ENCODE data around the gene UHRF1. TPM values are rescaled to one million over a fixed set of nuclear protein-coding genes. Genes with fewer than 3 reads are reported as not detected.
"Not testable (repeated sequence)": the region's sequence is repeated elsewhere in the genome, so short reads cannot be mapped to it uniquely, and the experiment has no call there.

UHRF1 gene
- total RNA-seq, 1 experiment from 2014 or later = 118 TPM

GRCh38 chr19:4897146-4897545 lies 12.2 kb upstream of the UHRF1 start:
- DNase-seq (ENCODE audit: low spot score) = no peak

- DNase-seq (ENCODE audit: low spot score) = not testable (repeated sequence)
Measured at GRCh38 chr19:4900879-4901278, 8.4 kb upstream of the UHRF1 start.

DNA sequence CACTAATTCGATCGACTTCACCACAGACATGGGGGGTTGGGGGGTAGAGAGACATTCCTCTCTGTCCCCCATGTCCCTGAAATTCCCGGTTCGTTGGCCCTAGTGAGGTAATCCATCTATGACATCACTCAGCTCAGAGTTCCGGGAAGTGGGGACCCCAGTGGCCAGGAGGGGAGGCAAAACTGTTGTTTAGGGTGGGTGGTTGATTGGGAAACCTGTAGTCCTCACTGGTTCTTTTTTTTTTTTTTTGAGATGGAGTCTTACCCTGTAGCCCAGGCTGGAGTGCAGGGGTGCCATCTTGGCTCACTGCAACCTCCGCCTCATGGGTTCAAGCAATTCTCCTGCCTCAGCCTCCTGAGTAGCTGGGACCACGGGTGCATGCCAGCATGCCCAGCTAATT lies 6.5 kb upstream of the UHRF1 start, which contains the start of gene ARRDC5:
Gene ARRDC5, minus strand, starts transcription at position 101 of the 400 bp plus-strand sequence. Its CDS starts 71 bp downstream, at position 30.
- DNase-seq (ENCODE audit: low spot score) = no peak

DNA sequence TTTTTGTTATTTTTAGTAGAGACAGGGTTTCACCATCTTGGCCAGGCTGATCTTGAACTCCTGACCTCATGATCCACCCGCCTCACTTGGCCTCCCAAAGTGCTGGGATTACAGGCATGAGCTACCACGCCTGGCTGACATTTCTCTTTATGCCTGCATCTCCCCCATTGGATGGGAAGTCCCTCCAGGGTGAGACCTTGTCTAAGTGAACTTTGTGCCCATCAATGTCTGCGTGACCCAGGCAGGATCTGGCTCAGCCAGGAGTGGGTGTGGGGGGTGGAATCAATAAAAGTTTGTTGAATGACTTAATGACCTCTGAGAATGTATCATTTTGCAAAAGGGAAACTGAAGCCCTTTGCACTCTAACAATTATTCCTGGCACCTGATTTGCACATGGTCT lies 4.8 kb upstream of the UHRF1 start:
- DNase-seq (ENCODE audit: low spot score) = no peak

DNA sequence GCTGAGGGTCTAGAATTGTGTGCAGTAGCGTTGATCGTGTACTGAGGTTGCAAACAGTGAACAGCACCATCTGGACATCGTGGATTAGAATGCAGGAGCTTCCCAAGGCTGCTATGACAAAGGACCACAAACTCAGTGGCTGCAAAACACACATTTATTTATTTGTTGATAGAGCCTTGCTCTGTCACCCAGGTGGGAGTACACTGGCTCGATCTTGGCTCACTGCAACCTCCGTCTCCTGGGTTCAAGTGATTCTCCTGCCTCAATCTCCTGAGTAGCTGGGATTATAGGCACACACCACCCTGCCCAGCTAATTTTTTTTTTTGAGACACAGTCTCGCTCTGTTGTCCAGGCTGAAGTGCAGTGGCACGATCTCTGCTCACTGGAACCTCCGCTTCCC lies 2.3 kb upstream of the UHRF1 start:
- no peak for DNase-seq (ENCODE audit: low spot score)

DNA sequence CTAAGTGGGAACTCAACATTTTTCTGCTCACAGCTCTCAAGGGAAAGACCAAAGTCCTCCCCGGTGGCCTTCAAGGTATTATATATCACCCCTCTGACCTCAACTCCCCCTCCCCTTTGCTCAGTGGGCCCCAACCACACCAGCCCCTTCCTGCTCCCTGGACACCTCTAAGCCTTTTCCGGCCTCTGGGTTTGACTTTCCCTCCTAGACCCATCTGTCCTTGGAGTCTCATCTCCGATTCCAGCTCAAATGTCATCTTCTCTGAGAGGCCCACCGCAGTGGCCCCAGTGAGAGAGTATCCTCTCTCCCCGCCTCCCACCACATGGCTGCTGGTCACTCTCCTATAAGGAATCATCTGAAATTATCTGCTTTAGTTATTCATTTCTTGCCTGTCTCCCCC lies 941 bp upstream of the UHRF1 start:
- DNase-seq (ENCODE audit: low spot score) = no peak

- DNase-seq (ENCODE audit: low spot score) = no peak
Measured at GRCh38 chr19:4908781-4909155, 533 bp upstream of the UHRF1 start.

- peak; percentile 87 for DNase-seq (ENCODE audit: low spot score)
Measured at GRCh38 chr19:4909897-4910593, 744 bp downstream of the UHRF1 start.

- peak; percentile 69 for DNase-seq (ENCODE audit: low spot score)
Measured at GRCh38 chr19:4910594-4911281, 1.4 kb downstream of the UHRF1 start.

DNA sequence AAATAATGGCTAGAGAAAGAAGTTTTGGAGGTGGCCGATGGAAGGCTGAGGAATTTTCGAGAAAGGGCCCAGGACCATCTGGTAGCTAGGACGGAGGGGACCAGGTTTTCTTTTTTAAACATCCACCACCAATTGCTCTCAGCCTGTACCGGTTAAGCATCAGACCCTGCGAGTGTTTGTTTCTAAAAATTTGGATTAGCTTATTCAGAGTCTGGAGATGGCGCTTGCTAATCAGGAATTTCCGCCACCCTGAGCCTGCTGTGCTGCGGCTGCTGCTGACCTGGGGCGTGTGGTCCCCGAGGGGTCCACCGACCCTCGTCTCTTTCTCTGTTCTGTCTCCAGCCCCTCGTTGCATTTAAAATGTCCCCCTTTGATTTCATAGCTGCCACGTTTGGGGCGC lies 2.0 kb downstream of the UHRF1 start:
- no peak for DNase-seq (ENCODE audit: low spot score)

GRCh38 chr19:4911786-4912672 lies 2.7 kb downstream of the UHRF1 start:
- peak; percentile 100 for DNase-seq (ENCODE audit: low spot score)

- peak; percentile 60 for DNase-seq (ENCODE audit: low spot score)
Measured at GRCh38 chr19:4913996-4914735, 4.9 kb downstream of the UHRF1 start.

GRCh38 chr19:4914736-4915501 lies 5.6 kb downstream of the UHRF1 start:
- peak; percentile 97 for DNase-seq (ENCODE audit: low spot score)

DNA sequence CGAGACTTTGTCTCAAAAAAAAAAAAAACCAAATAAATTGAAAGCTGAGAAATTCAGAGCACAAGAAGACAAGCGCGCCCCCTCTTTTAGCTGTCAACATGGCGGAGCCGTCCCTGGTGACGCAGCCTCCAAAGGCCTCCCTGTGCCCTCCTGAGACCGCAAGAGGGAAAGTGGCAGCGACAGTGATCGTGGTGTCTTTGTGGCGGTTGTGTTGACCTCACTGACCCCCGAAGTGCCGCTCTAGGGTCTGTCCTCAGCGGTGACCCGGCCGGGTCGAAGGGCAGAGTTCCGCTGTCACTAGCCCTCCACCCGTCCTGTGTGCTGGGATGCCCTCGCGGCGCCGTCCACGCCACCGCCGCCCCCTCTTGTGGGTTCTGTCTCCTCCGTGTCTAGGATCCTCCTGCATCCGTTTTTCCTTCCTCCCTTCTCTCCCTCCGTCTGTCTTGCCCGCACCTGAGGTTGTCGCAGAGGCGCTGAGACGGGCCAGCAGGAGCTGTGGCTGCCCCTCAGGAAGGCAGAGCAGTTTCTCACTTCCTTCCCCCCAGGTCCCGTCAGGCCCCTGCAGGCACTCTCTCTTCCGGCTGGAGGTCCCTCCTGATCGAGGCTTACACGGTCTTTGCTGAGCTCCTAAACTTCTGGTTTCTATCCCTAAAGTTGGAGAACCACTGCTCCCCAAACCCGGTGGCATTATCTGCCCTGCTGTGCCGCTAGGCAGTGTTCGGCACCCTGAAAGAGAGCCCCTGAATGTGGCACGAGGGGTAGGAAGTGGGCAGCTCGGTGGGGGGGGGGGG lies 7.2 kb downstream of the UHRF1 start:
- no peak for DNase-seq (ENCODE audit: low spot score)

GRCh38 chr19:4922530-4923275 lies 13.4 kb downstream of the UHRF1 start:
- no peak for DNase-seq (ENCODE audit: low spot score)

- DNase-seq (ENCODE audit: low spot score) = no peak
Measured at GRCh38 chr19:4923276-4923747, 14.0 kb downstream of the UHRF1 start.

DNA sequence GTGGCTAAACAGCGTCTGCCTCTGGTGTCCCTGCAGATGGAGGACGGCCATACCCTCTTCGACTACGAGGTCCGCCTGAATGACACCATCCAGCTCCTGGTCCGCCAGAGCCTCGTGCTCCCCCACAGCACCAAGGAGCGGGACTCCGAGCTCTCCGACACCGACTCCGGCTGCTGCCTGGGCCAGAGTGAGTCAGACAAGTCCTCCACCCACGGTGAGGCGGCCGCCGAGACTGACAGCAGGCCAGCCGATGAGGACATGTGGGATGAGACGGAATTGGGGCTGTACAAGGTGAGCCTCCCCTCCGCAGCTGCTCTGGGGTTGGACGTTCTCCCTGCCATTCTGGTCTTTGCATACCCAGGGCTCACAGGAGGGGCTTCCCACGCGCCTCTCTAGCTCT lies 19.9 kb downstream of the UHRF1 start:
- DNase-seq (ENCODE audit: low spot score) = peak; percentile 68

- peak; percentile 96 for DNase-seq (ENCODE audit: low spot score)
Measured at GRCh38 chr19:4930664-4931063, 21.4 kb downstream of the UHRF1 start.

GRCh38 chr19:4932711-4933110 lies 23.4 kb downstream of the UHRF1 start:
- no peak for DNase-seq (ENCODE audit: low spot score)

Measured in A172 (cell line).